ENCODE measurements around the gene GRM4.

GRM4 gene

DNA sequence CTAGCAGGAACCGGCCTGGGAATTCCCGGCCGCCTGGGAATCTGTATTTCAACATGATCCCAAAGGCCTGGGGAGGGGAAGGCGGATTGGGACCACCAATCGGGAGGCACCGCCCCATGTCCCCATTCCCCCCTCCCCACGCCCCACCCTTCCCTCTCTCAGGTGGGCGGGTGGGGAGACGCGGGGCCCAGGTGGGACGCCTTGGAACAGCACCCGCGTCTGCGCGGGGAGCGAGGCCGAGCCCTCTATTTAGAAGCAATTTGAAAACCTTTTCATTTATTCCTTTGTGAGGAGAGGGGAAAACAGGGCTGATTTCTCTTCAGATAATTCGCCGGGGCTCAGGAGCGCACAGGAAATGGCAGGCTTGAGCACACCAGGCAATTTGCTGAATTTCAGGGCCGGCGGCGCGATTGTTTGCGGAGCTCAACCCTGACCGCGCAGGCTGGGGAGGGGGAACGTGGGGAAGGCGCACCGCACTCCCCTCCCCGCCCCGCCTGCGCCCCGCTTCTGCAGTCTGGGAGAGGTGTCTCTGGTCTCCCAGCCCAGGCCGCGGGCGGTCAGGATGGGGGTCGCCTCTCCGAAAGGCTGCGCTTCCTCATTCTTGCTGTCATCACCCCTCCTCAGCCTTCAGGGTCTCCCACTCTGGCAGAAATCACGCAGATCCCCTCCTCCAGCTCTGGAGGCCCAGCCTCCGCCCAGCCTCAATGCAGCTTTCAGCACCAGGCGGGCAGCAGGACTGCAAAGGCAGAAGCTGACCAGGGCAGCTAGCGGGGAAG, 170.0 kb downstream of the GRM4 start:
- no peak for FAIRE-seq

DNA sequence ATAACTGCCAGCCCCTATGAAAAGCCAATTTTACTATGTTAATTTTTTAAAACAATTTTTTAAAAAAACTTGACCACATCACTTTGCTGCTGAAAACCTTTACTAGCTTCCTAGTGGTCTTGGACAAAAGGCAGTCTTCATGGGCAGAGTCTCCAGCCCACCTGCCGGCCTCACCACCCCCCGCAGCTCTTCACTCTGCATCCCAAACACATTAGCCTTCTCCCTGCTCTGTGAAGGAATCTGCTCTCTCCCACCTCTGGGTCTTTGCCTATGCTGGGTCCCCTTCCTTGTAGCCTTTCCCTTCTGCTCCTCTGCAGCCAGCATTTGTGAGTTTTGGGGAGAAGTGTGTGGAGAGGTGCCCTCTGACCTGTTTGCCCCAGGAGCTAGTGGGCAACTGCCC, 171.4 kb downstream of the GRM4 start:
- no peak for FAIRE-seq

DNA sequence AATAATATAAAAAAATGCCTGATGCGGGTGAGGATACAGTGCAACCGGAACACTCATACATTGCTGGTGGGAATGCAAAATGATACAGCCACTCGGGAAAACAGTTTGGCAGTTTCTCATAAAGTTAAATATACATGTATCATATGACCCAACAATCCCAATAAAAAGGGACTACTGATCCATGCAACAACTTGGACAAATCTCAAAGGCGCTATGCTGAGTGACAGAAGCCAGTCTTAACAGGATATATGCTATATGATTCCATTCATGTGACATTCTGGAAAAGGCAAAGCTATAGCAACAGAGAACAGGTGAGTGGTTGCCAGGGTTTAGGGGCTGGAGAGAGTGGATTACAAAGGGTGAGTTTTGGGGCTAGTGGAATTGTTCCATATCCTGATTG, 171.9 kb downstream of the GRM4 start:
- FAIRE-seq = no peak

DNA sequence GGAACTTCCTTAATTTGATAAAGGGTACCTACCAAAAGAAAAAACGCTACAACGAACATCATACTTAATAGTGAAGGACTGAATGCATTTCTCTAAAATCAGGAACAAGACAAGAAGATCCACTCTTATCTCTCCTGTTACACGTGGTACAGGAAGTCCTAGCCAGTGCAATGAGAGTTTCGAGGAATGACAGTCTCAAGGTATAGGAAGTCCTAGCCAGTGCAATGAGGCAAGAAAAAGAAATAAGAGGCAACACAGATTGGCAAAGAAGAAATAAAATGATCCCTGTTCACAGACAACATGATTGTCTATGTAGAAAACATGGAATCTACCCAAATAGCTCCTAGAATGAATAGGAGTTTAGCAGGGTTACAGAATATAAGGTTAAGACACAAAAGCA, 174.3 kb downstream of the GRM4 start:
- FAIRE-seq = no peak
